LoVo (cell line): Measurements from ENCODE around the gene RBBP4.
A peak's percentile ranks its signal among the peaks of the same experiment; 100 is the strongest.

Experiments
- DNase-seq: peaks from one replicate; pipeline ENCODE4 v3.0.0-alpha.2; 2016; ENCODE audit warnings: low spot score

Gene RBBP4

DNA sequence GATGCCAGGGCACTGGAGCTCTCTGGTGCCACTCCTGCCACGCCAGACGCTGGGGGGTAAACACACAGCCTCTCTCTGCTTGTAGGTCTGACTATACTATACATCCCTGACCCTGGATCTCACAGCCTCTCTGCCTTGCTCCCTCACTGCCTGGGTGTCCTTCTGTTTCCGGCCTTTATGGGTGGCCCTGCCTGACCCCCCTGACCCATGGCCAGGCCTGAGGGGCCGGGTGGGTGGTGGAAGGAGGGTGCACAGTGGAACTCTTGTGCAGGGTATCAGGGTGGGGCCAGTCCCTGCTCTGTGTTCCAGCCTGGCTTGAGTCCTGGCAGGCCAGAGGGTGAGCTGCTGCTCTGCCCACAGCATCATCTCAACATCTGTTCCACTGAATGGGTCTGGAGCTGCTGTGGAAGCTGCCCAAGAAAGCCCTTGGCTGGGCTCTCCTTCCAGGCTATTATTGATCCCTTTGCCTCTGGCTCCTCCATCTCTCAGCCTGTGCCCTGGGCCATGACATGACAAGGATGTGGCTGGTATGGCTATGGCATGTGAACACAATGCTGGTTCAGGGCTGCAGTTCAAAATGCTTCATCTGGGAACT, 68.8 kb downstream of the RBBP4 start:
- no peak for DNase-seq

DNA sequence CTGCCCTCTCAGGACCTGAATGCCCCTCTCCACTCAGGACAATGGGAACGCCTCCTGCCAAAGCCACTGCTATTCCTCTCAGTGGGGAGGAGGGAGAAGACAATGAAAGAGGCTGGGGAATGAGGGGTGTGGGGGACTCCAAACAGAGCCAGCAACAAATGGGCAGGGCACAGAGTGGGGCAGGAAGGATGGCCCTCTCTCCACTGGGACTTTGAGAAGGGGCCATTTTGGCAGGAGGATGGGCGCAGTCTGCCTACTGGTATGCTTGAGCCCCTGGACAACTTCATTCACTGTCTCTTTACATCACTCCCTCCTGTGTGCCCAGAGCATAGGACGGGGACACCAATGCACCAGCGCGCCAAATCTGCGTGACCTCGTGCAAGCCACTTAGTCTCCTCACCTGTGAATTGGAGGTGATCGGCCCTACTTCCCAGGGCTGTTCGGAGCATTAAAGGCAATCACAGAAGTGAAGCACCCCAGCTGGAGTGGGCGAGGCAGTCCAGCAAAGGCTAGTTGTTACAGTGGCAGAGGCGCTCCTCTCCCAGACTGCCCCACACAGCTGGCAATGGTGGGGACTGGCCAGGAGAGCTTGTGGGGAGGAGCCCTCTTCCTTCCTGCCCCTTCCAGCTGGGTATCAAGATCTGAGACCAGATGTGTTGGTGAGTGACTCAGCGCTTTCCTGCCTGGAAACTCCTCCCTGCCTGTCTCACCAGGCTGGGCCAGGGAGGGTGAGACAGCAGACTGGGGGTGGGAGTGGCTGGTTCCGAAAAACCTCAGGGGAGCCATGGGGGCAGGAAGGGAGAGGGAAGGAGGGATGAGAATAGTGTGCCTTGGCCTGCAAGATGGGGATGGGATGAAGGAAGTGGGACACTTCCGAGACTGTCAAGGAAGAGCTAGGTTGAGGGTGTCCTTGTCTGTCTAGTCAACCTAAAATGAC, 73.9 kb downstream of the RBBP4 start:
- DNase-seq: peak; percentile 82

DNA sequence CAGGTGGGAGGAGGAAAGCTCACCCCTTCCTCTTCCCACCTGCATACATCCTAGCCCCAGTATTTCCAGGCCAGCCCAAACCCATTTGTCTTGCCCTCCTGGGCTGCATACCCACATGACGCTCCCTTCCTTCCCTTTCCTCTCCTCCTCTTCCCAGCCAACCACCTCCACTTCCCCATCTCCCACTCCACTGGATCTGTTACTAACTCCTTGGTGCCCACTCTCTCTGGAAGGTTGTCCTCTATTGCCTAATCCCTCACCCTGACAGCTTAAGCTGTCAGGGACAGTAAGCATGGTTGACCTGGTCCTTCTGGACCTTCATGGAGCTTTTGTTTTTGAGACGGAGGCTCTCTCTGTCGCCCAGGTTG, 74.6 kb downstream of the RBBP4 start:
- no peak for DNase-seq

DNA sequence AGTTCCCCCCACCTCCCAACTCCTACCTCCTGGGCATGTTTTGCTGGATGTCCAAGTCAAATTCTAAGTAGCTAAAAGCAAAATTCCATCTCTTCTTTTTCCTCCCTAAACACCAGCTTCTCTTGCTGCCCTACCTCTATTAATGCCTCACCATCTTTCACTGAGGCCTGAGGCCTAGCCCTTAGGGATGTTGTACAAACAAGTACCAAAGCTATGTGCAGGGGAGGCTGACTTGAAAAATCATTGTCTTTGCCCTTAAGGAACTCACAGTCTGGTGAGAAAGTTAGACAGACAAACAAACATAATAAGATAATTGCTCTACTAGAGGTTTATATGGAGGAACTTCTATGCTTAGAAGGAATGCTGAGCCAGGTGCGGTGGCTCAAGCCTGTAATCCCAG, 76.9 kb downstream of the RBBP4 start:
- DNase-seq: no peak

DNA sequence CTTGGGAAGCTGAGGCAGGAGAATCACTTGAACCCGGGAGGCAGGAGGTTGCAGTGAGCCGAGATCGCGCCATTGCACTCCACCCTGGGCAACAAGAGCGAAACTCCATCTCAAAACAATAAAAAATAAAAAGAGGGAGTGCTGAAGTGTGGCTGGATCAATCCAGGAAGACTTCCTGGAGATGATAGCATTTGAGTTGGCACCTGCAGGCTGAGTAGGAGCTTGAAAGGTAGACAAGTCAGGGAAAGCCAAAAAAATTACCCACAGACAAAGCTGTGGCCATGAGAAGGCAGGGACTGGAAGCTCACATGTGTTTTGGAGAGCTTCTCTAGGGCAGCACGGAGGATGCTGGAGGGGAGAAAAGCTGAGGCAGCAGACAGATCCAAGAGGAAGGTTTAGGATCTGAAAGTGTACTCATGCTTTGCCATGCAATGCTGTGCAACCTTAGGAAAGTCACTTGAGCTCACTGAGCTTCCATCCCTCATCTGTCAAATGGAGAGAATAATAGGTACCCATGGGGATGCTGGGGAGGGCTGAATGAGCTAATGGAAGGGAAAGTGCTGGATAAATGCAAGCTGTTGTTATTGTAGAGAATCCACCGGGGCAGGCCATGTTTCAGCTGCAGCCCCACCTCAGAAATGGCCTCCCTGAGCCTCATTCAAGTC, 77.5 kb downstream of the RBBP4 start:
- DNase-seq: no peak

DNA sequence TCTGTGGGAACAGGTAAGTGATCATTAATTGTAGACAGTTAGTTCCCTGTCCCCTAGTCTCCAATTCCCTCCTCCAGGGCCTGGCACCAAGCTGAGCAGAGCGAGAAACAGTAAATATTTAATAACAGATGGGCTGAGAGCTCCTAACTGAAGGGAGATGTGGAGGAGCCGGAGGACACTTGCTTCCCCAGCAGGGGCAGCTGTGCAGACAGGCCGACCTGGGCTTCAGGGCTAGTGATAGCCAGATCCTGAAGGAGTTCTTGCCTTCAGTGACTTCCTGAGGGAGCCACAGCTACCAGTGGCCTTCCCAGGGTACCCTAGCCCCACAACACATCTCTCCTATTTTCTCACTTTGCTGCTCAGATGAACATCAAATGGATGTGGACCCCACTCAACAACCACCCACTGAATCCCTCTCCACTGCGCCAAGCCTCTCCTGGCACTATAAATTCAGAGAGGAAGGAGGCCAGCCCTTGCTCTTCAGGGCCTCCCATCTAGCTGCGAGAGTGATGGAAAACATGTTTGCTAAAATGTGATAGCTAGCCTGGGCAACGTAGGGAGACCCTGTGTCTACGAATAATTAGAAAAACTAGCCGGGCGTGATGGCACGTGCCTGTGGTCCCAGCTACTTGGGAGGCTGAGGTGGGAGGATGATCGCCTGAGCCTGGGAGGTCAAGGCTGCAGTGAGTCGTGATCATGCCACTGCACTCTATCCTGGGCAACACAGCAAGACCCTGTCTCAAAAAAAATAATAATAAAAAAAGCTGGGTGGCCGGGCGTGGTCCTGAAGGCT, 78.4 kb downstream of the RBBP4 start:
- no peak for DNase-seq

DNA sequence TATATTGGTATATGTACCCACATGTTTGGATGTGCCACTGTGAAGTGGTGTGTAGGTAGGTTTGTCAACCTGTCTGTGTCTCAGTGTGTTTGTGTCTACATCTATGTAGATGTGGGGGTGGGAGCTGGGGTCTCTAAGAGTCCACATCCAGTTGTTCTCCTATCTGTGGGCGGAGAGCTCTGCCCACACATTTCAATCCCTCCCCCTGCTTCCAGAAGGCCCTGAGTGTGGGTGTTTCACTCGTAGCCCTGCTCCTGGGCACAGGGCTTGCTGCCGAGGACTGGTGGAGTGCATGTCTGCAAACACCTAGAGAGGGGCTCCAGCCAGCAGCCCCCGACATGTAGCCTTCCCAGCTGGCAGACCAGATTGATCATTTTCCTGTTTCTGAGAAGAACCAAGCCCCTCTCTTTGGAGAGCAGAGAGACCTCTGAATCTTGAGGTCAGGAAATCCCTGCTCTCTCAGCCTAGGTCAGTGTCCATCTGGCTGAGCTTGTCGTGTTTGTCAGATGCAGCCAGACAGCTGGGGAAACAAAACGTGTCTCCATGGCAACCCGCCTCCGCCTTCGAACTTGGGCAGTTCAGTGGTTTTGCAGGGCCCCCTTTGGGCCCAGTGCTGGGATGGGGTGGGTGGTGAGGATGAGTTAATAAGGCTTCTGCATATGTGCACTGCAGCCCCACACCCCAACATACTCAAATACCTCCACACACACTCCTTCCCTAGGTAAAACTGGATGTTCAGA, 82.7 kb downstream of the RBBP4 start:
- no peak for DNase-seq
